Neural progenitor cell (in vitro differentiated cells): ENCODE measurements around the gene WDR45. TPM values are rescaled to one million over a fixed set of nuclear protein-coding genes. Genes with fewer than 3 reads are reported as not detected.
"Not testable (repeated sequence)": the region's sequence is repeated elsewhere in the genome, so short reads cannot be mapped to it uniquely, and the experiment has no call there.

Experiments
- DNase-seq: peaks from one replicate; pipeline ENCODE4 v3.0.0-alpha.2; 2016; ENCODE audit warnings: low spot score
- H2AFZ ChIP-seq: fragments of 200-600 bp; sonication (generic); replicated peaks from 2 replicates; pipeline ENCODE4 v1.6.1; 2016; ENCODE audit warnings: antibody characterized with exemption
- H3F3A ChIP-seq: fragments of 200-600 bp; sonication (generic); 2 replicates; pipeline ENCODE4 v1.6.1; 2016; ENCODE audit warnings: antibody characterized with exemption, low read depth
- H3K27ac ChIP-seq: fragments of 200-600 bp; sonication (generic); 2 replicates; pipeline ENCODE4 v1.5.1; 2016; ENCODE audit warnings: mild to moderate bottlenecking
- H3K27me3 ChIP-seq: fragments of 200-600 bp; sonication (generic); 2 replicates; pipeline ENCODE4 v1.6.1; 2016; ENCODE audit warnings: mild to moderate bottlenecking, moderate library complexity
- H3K36me3 ChIP-seq: fragments of 200-600 bp; sonication (generic); 2 replicates; pipeline ENCODE4 v1.5.1; 2016
- H3K4me1 ChIP-seq: fragments of 200-600 bp; sonication (generic); 2 replicates; pipeline ENCODE4 v1.6.1; 2016; ENCODE audit warnings: mixed run types
- H3K4me2 ChIP-seq: fragments of 200-600 bp; sonication (generic); 2 replicates; pipeline ENCODE4 v1.6.1; 2016
- H3K4me3 ChIP-seq: fragments of 200-600 bp; sonication (generic); 2 replicates; pipeline ENCODE4 v1.5.1; 2016
- H3K79me2 ChIP-seq: fragments of 200-600 bp; sonication (generic); 2 replicates; pipeline ENCODE4 v1.6.1; 2016; ENCODE audit warnings: low read depth
- H3K9ac ChIP-seq: fragments of 200-600 bp; sonication (generic); 2 replicates; pipeline ENCODE4 v1.6.1; 2016
- H3K9me3 ChIP-seq: fragments of 200-600 bp; sonication (generic); 2 replicates; pipeline ENCODE4 v1.5.1; 2016; ENCODE audit warnings: low read depth
- H4K20me1 ChIP-seq: fragments of 200-600 bp; sonication (generic); 2 replicates; pipeline ENCODE4 v1.6.1; 2016; ENCODE audit warnings: low read depth
- H3K27ac Mint-ChIP-seq: 3 replicates; pipeline ENCODE4 v1.8.0; 2021; ENCODE audit warnings: mixed read lengths
- H3K27me3 Mint-ChIP-seq: 2 replicates; pipeline ENCODE4 v1.8.0; 2022; ENCODE audit warnings: low read depth, mild to moderate bottlenecking, inconsistent platforms, moderate library complexity, mixed read lengths; ENCODE audit not compliant: insufficient read depth
- H3K36me3 Mint-ChIP-seq: 3 replicates; pipeline ENCODE4 v1.8.0; 2021; ENCODE audit warnings: mixed read lengths
- H3K4me1 Mint-ChIP-seq: 3 replicates; pipeline ENCODE4 v1.8.0; 2021; ENCODE audit warnings: mixed read lengths
- H3K4me3 Mint-ChIP-seq: 3 replicates; pipeline ENCODE4 v1.8.0; 2021; ENCODE audit warnings: mild to moderate bottlenecking, moderate library complexity, mixed read lengths
- H3K9me3 Mint-ChIP-seq: 3 replicates; pipeline ENCODE4 v1.8.0; 2020; ENCODE audit warnings: mixed read lengths
- CTCF ChIP-seq: fragments of 200-600 bp; sonication (generic); IDR thresholded peaks from 2 replicates; pipeline ENCODE4 v1.5.1; 2017; ENCODE audit warnings: antibody characterized with exemption, mild to moderate bottlenecking
- EZH2 ChIP-seq: fragments of 200-600 bp; sonication (generic); IDR thresholded peaks from 2 replicates; pipeline ENCODE4 v1.6.1; 2017; ENCODE audit warnings: antibody characterized with exemption, mild to moderate bottlenecking, moderate library complexity
- EZH2phosphoT487 ChIP-seq: fragments of 200-600 bp; sonication (generic); IDR thresholded peaks from 2 replicates; pipeline ENCODE4 v1.6.1; 2017; ENCODE audit warnings: antibody characterized with exemption
- total RNA-seq: library from RNA; depleted of rRNA; stranded (reverse); fragments of >200 nt; gene quantifications from 2 replicates; pipeline ENCODE4 v1.2.3, GENCODE V29; 2015; ENCODE audit warnings: low replicate concordance

WDR45 gene
- 19.7 and 22.2 TPM in 2 replicates for total RNA-seq

- Histone ChIP-seq H4K20me1 (no peaks in the 10 kb centered on the region), H3K27ac (peak within 1 kb of the TSS; percentile 67), H3K27me3 (no peaks in the 10 kb centered on the region), H3K9ac (peak within 1 kb of the TSS; percentile 82), H3K4me2 (peak within 1 kb of the TSS; percentile 77), H3K9me3 (no peaks in the 10 kb centered on the region), H3K36me3 (no peaks in the 10 kb centered on the region), H3K4me1 (no peaks in the 10 kb centered on the region), H2AFZ (peak within 1 kb of the TSS; percentile 65), H3F3A (no peaks in the 10 kb centered on the region), H3K79me2 (no peaks in the 10 kb centered on the region), H3K4me3 (peak within 1 kb of the TSS; percentile 58)
- peaks cover 3% of the 10 kb centered on the region for H3K36me3 Mint-ChIP-seq
- no peaks in the 10 kb centered on the region for H3K27me3 Mint-ChIP-seq
- peak; percentile 65 for DNase-seq
- peaks cover 4% of the 10 kb centered on the region for H3K4me1 Mint-ChIP-seq
- peak within 1 kb of the TSS; percentile 93 for H3K27ac Mint-ChIP-seq
- H3K9me3 Mint-ChIP-seq, result peaks cover 15% of the 10 kb centered on the region
- TF ChIP-seq EZH2 (no peak), CTCF (no peak), EZH2phosphoT487 (no peak)
- peak within 1 kb of the TSS; percentile 89 for H3K4me3 Mint-ChIP-seq
Measured at GRCh38 chrX:49079489-49080428, at the start of gene WDR45. Gene WDR45, minus strand, starts transcription at chrX:49079887. Its CDS starts 1,792 bp downstream, at chrX:49078095.

- no peaks in the 10 kb centered on the region for H3K4me1 ChIP-seq
- no peak overlapping the region for H3K27ac ChIP-seq
- no peaks in the 10 kb centered on the region for H3K36me3 Mint-ChIP-seq
- no peaks in the 10 kb centered on the region for H3K4me1 Mint-ChIP-seq
- H3K27me3 ChIP-seq, result no peaks in the 10 kb centered on the region
- no peak overlapping the region for H2AFZ ChIP-seq
- no peak overlapping the region for H3K4me3 Mint-ChIP-seq
- no peak overlapping the region for H3K4me2 ChIP-seq
- no peaks in the 10 kb centered on the region for H4K20me1 ChIP-seq
- H3K27ac Mint-ChIP-seq, result no peak overlapping the region
- no peak overlapping the region for H3K9ac ChIP-seq
- H3K9me3 ChIP-seq, result no peaks in the 10 kb centered on the region
- no peak for DNase-seq
- H3K79me2 ChIP-seq, result no peaks in the 10 kb centered on the region
- peaks cover 2% of the 10 kb centered on the region for H3K9me3 Mint-ChIP-seq
- H3K4me3 ChIP-seq, result no peak overlapping the region
- no peaks in the 10 kb centered on the region for H3K27me3 Mint-ChIP-seq
- TF ChIP-seq CTCF (no peak), EZH2 (no peak), EZH2phosphoT487 (no peak)
- H3F3A ChIP-seq, result no peaks in the 10 kb centered on the region
- no peaks in the 10 kb centered on the region for H3K36me3 ChIP-seq
Measured at GRCh38 chrX:49129427-49129826, 49.7 kb upstream of the WDR45 start.

- H3K4me1 ChIP-seq, H3F3A ChIP-seq, H3K27ac ChIP-seq, H3K79me2 ChIP-seq, DNase-seq, H3K27ac Mint-ChIP-seq, H3K4me2 ChIP-seq, H3K27me3 ChIP-seq, H3K9me3 ChIP-seq, H3K36me3 Mint-ChIP-seq, H3K4me1 Mint-ChIP-seq, H3K4me3 ChIP-seq, H3K9me3 Mint-ChIP-seq, H3K36me3 ChIP-seq, H3K4me3 Mint-ChIP-seq, H3K27me3 Mint-ChIP-seq, H4K20me1 ChIP-seq, H2AFZ ChIP-seq, H3K9ac ChIP-seq: not testable (repeated sequence)
Measured at GRCh38 chrX:49127742-49128258, 48.1 kb upstream of the WDR45 start.

- Mint-ChIP-seq H3K4me1 (peaks cover 4% of the 10 kb centered on the region), H3K9me3 (peaks cover 18% of the 10 kb centered on the region), H3K27me3 (peaks cover 1% of the 10 kb centered on the region), H3K36me3 (peaks cover 9% of the 10 kb centered on the region), H3K27ac (no peak overlapping the region), H3K4me3 (peak overlapping the region; percentile 93)
- Histone ChIP-seq H3K36me3 (no peaks in the 10 kb centered on the region), H3K27ac (no peak overlapping the region), H3K9me3 (no peaks in the 10 kb centered on the region), H3K4me3 (peak overlapping the region; percentile 88), H3F3A (no peaks in the 10 kb centered on the region), H3K9ac (no peak overlapping the region), H2AFZ (no peak overlapping the region), H3K79me2 (peaks cover 13% of the 10 kb centered on the region), H3K27me3 (no peaks in the 10 kb centered on the region), H4K20me1 (no peaks in the 10 kb centered on the region), H3K4me1 (no peaks in the 10 kb centered on the region), H3K4me2 (peak overlapping the region; percentile 78)
- no peak for DNase-seq
- no peak for TF ChIP-seq CTCF
- no peak for TF ChIP-seq EZH2phosphoT487
- no peak for TF ChIP-seq EZH2
Measured at GRCh38 chrX:49122499-49122898, 42.8 kb upstream of the WDR45 start.
